Prostate gland (tissue), 2 donors: ENCODE results near the gene GLYAT.

Source experiments
- CTCF ChIP-seq, 4 experiments: fragments of 200-600 bp in 2 of 4; fragments of 450-650 bp in 2 of 4; sonication (generic) in 2 of 4; IDR thresholded peaks; 1 replicate in 3 of 4; 2 replicates in 1 of 4; pipeline ENCODE4 v1.5.1; 2016 to 2019; ENCODE audit warnings: antibody characterized with exemption in 4 of 4, mild to moderate bottlenecking in 2 of 4, moderate library complexity in 2 of 4
- POLR2A ChIP-seq: fragments of 450-650 bp; IDR thresholded peaks from one replicate; pipeline ENCODE4 v1.6.1; 2016; ENCODE audit warnings: antibody characterized with exemption, mild to moderate bottlenecking
- POLR2AphosphoS5 ChIP-seq: sonication (generic); formaldehyde crosslinking; IDR thresholded peaks from one replicate; pipeline ENCODE4 v1.6.1; 2017; ENCODE audit warnings: antibody characterized with exemption

DNA sequence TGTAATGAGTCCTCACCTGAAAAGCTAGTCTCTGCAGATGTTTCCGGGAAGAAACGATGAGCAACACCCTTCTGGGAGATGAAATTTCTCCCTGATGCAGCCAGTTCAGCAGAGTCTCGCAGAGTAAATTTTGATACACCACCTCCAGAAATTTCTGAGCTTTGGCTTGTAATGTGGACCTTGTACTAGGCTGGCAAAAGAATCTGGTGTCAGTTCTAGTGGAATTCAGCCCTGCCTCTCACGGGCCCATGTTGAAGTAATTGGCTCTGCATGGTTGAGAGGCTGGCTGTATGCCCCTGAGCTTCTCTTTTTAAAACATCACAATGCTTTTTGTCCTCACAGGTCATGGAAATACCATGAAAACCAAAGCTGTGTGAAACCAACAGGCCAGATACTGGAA lies at the start of gene GLYAT:
- no peak for TF ChIP-seq POLR2A
- TF ChIP-seq CTCF (IDR thresholded peaks at IDR 0.05), result no peak
- TF ChIP-seq POLR2AphosphoS5, result no peak
